Adrenal gland (tissue), 12 donors: ENCODE results near the gene STC2. TPM values are rescaled to one million over a fixed set of nuclear protein-coding genes. Genes with fewer than 3 reads are reported as not detected.

ENCODE experiments used
- DNase-seq, 7 donors: peaks; one replicate each; pipeline ENCODE4 v3.0.0-alpha.2; 2019 to 2020
- H3K27ac ChIP-seq, 5 donors: fragments of 200-600 bp; sonication (generic) in 4 of 5; 1 replicate in 3 of 5; 2 replicates in 2 of 5; pipeline versions ENCODE4 v1.5.1 to v1.8.0; 2016 to 2020; ENCODE audit warnings: mild to moderate bottlenecking in 1 of 5
- H3K27me3 ChIP-seq: fragments of 200-600 bp; 2 replicates; pipeline ENCODE4 v1.8.0; 2021
- H3K36me3 ChIP-seq, 2 donors: fragments of 200-600 bp; replicated peaks in 1 of 2; 1 replicate in 1 of 2; 2 replicates in 1 of 2; pipeline versions ENCODE4 v1.5.1 to v1.8.0; 2018 to 2022
- H3K4me1 ChIP-seq, 2 donors: fragments of 200-600 bp; replicated peaks in 1 of 2; 1 replicate in 1 of 2; 2 replicates in 1 of 2; pipeline versions ENCODE4 v1.5.1 to v1.8.0; 2018 to 2021
- H3K4me3 ChIP-seq, 4 donors: fragments of 200-600 bp; sonication (generic) in 3 of 4; one replicate each; pipeline ENCODE4 v1.5.1; 2016 to 2018
- H3K9me3 ChIP-seq, 3 donors: fragments of 200-600 bp; sonication (generic) in 1 of 3; replicated peaks in 1 of 3; 1 replicate in 2 of 3; 2 replicates in 1 of 3; pipeline versions ENCODE4 v1.5.1 to v1.8.0; 2016 to 2021
- POLR2A ChIP-seq, 2 donors: fragments of 450-650 bp; IDR thresholded peaks; one replicate each; pipeline ENCODE4 v1.6.1; 2017; ENCODE audit warnings: antibody characterized with exemption in 2 of 2, mild to moderate bottlenecking in 2 of 2, moderate library complexity in 1 of 2
- WGBS, 4 donors: extraction: QIAGEN DNeasy Blood & Tissue Kit in 2 of 4; methylation state at CpG; one replicate each; pipeline versions ENCODE4 v1.1.5 to v1.1.7; 2013 to 2017; 5-methylcytosine and 5-hydroxymethylcytosine counted together
- intact Hi-C, 2 donors: fragments of 100-400 bp; cut with DNase I; formaldehyde crosslinking; loops; one replicate each; pipeline versions ENCODE4 v1.14.1 to v1.15.0; 2022 to 2023
- polyA plus RNA-seq, 3 donors: library from polyadenylated mRNA; stranded (reverse); fragments of 200-250 nt in 2 of 3; fragments of 350-450 nt in 1 of 3; fragmentation: Illumina TruSeq in 1 of 3; extraction: RNeasy Lipid Tissue Mini Kit (QIAGEN cat#74804) in 1 of 3; gene quantifications; one replicate each; pipeline ENCODE4 v1.2.3, GENCODE V29; 2013 to 2014
- total RNA-seq, 9 donors: library from RNA; depleted of rRNA in 4 of 9; stranded (reverse); fragments of >200 nt in 4 of 9; fragments of 120-200 nt in 1 of 9; fragmentation: NEBNext Ultra II Directional in 1 of 9; extraction: Animal tissue kit (Norgen Biotek cat#: 25700) in 1 of 9; gene quantifications; one replicate each; pipeline versions ENCODE4 v1.1.0 to v1.2.4, GENCODE V29; 2013 to 2023
- TF ChIP-seq, protein P1 (sequence below), 6 experiments: fragments of 450-650 bp in 4 of 6; fragments of 200-600 bp in 2 of 6; sonication (generic) in 1 of 6; IDR thresholded peaks; 1 replicate in 5 of 6; 2 replicates in 1 of 6; pipeline versions ENCODE4 v1.5.1 to v1.8.0; 2016 to 2021; ENCODE audit warnings: antibody characterized with exemption in 6 of 6, mild to moderate bottlenecking in 2 of 6, moderate library complexity in 1 of 6
- donor health status: healthy with polysubstance abuse.
- donor health status: Bipolar disorder and iron deficiency.
- donor health status: DM: yes; HTN: yes; CAD: no.
- donor health status: DM: no; HTN: no; CAD: no.
- donor health status: DM: no; HTN: no; CAD: no.
- donor health status: DM: yes; HTN: yes; CAD: no.

STC2 gene
- total and polyA plus RNA-seq, 12 donors = 0.28 to 3.5 (median 1.0) TPM

DNA sequence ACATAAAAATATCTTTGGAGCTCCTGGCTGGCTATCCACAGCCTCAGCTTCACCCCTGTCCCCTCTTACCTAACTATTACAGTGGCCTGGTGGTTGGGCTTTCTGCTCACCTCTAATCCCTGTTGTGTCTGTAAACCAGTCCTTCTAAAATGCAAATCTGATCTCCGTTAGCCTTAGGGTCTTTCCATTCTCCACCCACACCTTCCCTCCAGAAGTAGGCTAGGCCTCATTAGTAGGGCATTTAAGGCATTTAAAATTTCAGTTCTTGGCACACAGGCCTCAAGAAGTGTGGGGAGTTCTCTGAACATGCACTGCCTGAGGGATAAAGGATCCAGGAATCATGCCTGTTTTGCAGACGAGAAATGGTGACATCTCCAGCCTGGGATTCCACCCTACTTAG, 26.4 kb upstream of the STC2 start:
- no peak for DNase-seq
- no peak overlapping the region for H3K27ac ChIP-seq
- H3K4me3 ChIP-seq = no peak overlapping the region
- TF ChIP-seq, protein P1, sequence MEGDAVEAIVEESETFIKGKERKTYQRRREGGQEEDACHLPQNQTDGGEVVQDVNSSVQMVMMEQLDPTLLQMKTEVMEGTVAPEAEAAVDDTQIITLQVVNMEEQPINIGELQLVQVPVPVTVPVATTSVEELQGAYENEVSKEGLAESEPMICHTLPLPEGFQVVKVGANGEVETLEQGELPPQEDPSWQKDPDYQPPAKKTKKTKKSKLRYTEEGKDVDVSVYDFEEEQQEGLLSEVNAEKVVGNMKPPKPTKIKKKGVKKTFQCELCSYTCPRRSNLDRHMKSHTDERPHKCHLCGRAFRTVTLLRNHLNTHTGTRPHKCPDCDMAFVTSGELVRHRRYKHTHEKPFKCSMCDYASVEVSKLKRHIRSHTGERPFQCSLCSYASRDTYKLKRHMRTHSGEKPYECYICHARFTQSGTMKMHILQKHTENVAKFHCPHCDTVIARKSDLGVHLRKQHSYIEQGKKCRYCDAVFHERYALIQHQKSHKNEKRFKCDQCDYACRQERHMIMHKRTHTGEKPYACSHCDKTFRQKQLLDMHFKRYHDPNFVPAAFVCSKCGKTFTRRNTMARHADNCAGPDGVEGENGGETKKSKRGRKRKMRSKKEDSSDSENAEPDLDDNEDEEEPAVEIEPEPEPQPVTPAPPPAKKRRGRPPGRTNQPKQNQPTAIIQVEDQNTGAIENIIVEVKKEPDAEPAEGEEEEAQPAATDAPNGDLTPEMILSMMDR (IDR thresholded peaks at IDR 0.05) = no peak
- TF ChIP-seq POLR2A (IDR thresholded peaks at IDR 0.05) = no peak
- H3K36me3 ChIP-seq = no peaks in the 10 kb centered on the region
- H3K27me3 ChIP-seq = peaks cover 3% of the 10 kb centered on the region
- intact Hi-C loops = no loop called here
- WGBS, 4 donors = 88 to 95% (median 95%) methylated on average over 2 of the region's 2 CpGs
- no peaks in the 10 kb centered on the region for H3K9me3 ChIP-seq
- H3K4me1 ChIP-seq = no peaks in the 10 kb centered on the region

DNA sequence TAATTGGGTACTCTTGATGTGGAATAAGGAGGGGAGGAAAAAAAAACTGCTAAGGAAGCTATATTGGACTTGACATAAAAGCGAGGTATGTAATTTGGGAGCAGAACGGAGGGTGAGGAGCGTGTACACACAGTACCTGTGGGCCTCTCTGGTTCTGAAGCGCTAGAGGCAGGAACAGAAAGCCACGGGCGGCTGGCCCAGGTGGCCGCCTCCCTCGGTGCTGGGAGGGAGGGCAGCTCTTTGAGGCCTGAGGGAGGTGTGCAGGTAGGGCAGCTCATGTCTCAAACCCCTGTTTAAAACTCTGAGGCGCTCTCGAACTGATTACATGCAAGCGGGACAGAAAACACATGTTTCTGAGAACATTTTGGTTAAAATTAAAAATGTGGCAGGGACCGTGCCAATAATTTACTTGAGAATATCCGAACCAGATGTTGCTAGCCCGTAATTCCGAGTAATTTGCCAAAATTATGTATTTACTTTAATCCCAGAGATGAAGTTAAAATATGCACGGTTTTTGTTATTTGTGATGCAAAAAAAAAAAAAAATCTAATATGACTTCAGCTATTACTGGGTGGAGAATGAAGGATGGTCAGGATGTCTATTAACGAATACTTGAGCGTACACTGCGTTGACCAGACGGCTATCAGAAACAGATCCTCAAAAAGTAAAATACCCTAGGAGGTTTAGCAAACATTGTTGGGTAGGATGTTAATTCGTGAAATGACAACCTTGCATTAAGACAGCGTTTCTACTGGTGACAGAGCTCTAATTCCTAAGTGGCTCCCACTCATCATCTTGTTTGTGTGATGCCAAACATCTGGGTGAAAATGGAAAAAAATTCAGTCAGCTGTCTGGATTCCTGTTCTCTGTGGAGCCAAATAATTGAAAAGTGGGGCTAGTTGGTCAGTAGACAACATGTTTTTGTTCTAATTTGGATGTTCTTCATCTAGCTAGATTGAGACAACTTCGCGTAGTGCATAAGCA, 24.4 kb upstream of the STC2 start:
- H3K36me3 ChIP-seq = no peaks in the 10 kb centered on the region
- intact Hi-C loops = no loop called here
- 78 to 83% (median 79%) methylated on average over 24 of the region's 24 CpGs for WGBS, 4 donors
- H3K4me3 ChIP-seq = no peak overlapping the region
- no peak for DNase-seq
- no peaks in the 10 kb centered on the region for H3K9me3 ChIP-seq
- H3K27me3 ChIP-seq = peaks cover 3% of the 10 kb centered on the region
- H3K27ac ChIP-seq = no peak overlapping the region
- no peak for TF ChIP-seq POLR2A (IDR thresholded peaks at IDR 0.05)
- TF ChIP-seq, protein P1 (IDR thresholded peaks at IDR 0.05) = no peak
- H3K4me1 ChIP-seq = no peaks in the 10 kb centered on the region

DNA sequence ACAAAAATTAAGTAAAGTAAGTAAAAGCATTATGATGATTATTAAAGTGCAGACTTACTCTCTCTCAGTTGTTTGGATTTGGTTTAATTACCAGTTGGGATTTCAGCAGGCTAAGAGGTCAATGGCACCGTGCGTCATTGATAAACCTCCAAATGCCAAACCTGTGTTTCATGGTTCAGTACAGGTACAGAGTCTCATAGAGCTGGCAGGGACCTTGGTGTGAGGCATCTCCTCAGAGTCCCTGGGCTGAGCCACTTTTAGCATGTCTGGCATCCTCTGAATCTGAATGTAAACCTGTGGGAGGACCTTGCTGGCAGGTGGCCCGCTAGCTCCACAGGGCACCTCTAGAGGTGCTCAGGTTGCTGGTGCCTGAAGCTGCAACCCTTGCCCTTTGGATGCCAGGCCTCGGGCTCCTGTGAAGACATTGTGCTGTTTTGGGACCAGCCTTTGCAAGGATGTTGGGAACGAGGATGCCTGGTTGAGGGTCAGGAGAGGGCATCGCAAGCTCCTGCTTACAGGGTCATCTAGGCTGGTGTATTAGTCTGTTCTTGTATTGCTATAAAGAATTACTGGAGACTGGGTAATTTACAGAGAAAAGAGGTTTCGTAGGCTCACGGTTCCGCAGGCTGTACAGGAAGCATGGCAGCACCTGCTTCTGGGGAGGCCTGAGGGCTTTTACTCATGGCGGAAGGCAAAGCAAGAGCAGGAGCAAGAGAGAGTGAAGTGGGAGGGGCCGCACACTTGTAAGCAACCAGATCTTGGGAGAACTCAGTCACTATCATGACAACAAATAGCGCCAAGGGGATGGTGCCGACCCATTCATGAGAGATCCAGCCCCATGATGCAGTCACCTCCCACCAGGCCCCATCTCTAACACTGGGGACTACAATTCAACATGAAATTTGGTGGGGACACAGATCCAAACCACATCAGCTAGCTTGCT, 14.9 kb upstream of the STC2 start:
- TF ChIP-seq, protein P1 (IDR thresholded peaks at IDR 0.05) = no peak
- TF ChIP-seq POLR2A (IDR thresholded peaks at IDR 0.05) = no peak
- 85 to 95% (median 90%) methylated on average over 12 to 13 of the region's 13 CpGs for WGBS, 4 donors

DNA sequence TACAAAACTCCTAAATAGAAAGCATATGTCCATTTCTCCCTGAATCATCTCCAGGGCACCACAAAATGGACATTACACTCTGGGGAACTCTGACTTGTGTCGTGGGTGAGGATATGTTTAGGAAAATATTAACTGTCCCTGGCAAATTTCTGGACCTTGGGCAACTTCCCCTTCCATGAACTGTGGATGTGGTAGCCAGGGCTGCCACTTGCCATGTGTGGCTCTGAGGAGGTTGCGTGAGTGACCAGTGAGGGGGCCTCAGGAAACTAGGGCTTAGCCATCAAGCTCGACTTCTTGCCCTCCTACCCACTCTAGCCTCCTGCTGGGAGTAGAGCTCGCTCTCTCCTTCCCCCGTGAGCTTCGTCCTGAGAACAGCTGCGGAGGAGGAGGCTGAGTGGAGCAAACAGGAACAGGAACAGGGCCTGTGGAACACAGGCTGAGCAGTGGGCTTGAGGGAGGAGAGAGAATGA, 13.8 kb upstream of the STC2 start:
- TF ChIP-seq, protein P1 (IDR thresholded peaks at IDR 0.05) = no peak
- no peak for TF ChIP-seq POLR2A (IDR thresholded peaks at IDR 0.05)
- H3K9me3 ChIP-seq = no peaks in the 10 kb centered on the region
- H3K27me3 ChIP-seq = no peaks in the 10 kb centered on the region
- no peak for DNase-seq
- no peaks in the 10 kb centered on the region for H3K36me3 ChIP-seq
- no peak overlapping the region for H3K4me3 ChIP-seq
- intact Hi-C loops = no loop called here
- no peak overlapping the region for H3K27ac ChIP-seq
- WGBS, 4 donors = 56 to 85% (median 72%) methylated on average over 7 of the region's 7 CpGs
- H3K4me1 ChIP-seq = no peaks in the 10 kb centered on the region

More for the DNA sequence above, 14.9 kb upstream of the STC2 start:
- H3K4me3 ChIP-seq = no peak overlapping the region
- no peaks in the 10 kb centered on the region for H3K9me3 ChIP-seq
- H3K27ac ChIP-seq = no peak overlapping the region
- DNase-seq = no peak
- H3K27me3 ChIP-seq = no peaks in the 10 kb centered on the region
- no peaks in the 10 kb centered on the region for H3K4me1 ChIP-seq
- no peaks in the 10 kb centered on the region for H3K36me3 ChIP-seq
- intact Hi-C loops = no loop called here
